GM19452 (cell line): ENCODE results near the gene CLIC4.
"Not testable (repeated sequence)": the region's sequence is repeated elsewhere in the genome, so short reads cannot be mapped to it uniquely, and the experiment has no call there.

Source experiments
- ATAC-seq: cut with Tn5 transposase; IDR thresholded peaks from one replicate; pipeline ENCODE4 v1.9.1; 2021; ENCODE audit not compliant: unreplicated experiment

Gene CLIC4

DNA sequence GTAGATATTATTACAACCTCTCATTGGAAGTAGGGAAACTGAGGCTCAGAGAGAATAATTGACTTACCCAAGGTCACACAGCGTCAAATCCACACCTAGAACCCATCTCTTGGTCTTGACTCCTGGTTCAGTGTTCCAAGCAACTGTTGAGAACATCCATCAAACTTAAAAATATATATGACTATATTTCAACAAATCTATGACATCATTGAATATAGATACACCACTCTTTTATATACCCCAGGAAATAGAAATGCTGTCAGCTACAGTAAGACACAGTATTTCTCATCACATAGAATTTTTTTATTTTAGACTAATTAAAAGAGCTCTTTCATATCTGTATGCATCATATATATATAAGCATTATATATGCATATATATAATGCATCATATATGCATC is 127.9 kb downstream of the CLIC4 start:
- no peak for ATAC-seq

DNA sequence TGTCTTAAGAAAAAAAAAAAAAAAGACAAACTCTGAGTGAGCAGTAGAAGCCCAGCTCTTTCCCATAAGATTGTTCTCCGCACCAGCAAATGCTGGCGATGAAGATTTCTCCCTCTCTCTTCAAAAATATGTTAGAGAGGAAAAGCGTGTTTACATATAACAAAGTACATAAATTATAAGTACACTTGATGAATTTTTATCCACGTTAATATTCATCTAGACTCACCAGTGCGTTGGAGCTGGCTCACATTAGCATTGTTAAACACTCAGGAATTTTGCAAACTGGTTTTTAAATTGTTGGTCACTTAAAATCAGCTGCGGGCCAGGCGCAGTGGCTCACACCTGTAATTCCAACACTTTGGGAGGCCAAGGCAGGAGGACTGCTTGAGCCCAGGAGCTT is 128.8 kb downstream of the CLIC4 start:
- no peak for ATAC-seq

DNA sequence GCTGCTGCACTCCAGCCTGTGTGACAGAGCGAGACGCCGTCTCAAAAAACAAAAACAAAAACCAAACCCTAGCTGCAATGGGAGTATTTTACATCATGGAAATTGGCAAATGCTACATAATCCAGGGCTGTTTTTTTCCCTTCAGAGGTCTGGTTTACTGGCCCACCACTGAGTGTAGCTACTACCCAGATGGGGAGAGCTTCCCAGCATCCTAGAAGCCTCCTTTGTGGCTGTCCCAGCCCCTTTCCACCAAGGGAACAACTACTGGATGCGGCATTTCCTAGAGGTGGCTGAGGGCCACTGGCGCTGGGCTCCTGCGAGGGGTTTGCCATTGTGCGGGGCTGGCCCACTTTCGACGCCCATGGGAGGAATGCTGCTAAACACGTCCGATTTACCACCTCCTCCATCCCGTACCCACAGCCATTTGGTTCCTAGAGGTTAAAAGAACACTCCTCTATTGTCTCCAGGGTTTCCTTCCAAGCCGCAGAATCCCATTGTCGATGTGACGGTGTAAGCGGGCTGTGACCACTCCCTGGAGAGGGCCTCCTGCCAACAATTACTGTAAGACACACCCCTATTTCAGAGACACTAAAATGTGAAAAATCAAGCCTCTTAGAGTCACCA is 129.5 kb downstream of the CLIC4 start:
- ATAC-seq, result no peak

DNA sequence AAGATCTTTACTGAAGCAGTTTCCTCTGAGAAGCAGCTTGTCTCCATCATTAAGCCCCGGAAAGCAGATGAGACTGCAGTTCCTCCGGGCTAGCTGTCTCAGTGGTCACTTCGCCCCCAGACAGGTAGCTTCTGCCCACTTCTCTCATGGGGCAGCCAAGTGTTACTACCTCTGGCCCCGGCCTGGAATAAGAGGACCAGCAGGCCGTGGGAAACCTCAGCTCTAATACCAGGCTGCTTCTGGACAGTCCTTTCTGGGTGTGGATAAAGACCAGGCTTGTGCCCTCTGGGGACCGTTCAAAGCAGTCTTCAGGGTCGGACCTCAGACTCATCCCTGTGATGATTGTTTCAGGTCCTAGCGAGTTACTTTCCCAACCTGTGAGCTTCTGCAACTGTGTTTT is 130.0 kb downstream of the CLIC4 start:
- ATAC-seq, result no peak

DNA sequence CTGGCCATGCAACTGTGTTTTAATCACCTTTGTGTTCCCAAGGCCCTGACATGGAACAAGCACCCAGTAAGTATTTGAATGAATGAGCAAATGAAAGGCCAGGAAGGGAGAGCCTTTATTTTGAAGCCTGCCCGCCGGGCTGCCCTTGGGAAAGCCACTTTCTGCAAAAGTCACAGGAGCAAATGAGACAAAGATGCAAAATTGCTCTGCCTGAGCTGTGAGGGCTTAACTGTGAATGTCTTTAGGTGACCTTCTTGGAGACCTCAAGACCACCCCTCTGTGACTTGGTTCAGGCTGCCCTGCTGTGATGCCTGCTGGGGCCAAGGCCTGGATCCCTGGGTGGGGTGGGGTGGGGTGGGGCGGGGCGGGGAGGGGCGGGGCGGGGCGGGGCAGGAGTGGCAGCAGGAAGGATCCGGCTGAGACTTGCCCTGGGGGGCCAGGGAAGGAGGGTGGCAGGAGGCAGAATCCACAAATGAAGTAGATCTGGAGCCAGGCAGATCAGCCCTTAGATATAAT is 130.8 kb downstream of the CLIC4 start:
- no peak for ATAC-seq

DNA sequence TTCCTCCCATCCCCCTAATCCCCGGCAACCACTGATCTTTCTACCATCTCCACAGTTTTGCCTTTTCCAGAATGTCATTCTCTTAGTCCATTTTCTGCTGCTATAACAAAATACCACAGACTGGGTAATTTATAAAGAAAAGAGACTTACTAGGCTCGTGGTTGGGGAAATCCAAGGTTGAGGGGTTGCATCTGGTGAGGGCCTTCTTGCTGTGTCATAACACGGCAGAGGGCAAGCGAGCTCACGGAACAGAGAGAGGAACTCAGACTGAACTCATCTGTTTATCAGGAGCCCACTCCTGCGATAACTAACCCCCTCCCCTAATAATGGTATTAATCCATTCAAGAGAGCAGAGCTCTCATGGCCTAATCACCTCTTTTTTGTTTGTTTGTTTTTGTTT is 132.8 kb downstream of the CLIC4 start:
- ATAC-seq, result no peak

DNA sequence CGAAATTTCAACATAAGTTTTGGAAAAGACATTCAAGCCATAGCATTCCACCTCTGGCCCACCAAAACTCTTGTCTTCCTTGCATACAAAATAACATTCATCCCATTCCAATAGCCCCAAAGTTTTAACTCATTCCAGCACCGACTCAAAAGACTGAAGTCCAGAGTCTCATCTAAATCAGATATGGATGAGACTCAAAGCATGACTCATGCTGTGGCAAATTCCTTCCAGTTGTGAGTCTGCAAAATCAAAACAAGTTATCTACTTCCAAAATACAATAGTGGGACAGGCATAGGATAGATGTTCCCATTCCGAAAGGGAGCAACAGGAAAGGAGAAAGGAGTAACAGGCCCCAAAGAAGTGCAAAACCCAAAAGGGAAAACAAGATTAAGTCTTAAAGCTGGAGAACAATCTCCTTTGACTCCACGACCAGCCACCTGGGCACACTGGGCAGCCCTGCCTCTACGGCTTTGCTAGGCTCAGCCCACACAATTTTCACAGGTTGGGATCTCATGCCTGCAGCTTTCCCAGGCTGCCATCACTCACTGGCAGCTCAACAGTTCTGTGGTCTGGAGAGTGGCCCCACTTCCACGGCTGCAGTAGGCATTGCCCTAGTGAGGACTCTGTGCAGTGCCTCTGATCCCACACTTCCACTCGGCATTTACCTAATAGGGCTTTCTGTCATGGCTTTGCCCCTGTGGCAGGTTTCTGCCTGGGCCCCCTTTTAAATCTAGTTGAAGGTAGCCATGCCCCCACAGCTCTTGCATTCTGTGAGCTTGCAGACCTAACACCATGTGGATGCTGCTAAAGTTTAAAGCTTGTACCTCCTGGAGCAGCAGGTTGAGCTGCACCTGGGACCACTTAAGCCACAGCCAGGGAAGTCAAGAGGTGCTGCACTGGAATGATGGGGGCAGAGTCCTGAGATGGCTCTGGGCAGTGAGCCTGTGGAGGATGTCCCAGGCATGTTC is 133.8 kb downstream of the CLIC4 start:
- ATAC-seq, result no peak

DNA sequence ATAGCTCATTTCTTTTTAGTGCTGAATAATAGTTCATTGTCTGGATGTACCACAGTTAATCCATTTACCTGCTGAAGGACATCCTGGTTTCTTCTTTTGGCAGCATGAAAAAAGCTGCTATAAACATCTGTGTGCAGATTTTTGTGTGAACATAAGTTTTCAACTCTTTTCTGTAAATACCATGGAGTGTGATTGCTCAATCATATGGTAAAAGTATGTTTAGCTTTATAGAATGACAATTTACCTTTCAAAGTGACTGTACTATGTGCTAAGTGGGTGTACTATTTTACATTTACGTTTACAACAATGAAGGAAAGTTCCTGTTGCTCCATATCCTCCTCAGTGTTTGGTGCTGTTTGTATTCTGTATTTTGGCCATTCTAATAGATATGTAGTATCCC is 135.8 kb downstream of the CLIC4 start:
- ATAC-seq, result no peak

DNA sequence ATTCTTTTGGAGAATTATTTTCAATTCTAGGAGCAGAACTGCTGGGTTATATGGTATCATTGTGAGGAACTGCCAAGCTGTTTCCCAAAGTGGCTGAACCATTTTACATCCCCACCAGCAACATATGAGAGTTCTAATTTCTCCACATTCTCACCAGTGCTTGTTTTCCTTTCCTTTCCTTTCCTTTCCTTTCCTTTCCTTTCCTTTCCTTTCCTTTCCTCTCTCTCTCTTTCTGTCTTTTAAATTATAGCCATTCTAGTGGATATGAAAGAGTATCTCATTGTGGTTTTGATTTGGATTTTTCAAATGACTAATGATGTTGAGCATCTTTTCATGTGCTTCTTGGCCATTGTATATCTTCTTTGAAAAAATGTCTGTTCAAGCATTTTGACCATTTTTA is 139.5 kb downstream of the CLIC4 start:
- ATAC-seq, result no peak

DNA sequence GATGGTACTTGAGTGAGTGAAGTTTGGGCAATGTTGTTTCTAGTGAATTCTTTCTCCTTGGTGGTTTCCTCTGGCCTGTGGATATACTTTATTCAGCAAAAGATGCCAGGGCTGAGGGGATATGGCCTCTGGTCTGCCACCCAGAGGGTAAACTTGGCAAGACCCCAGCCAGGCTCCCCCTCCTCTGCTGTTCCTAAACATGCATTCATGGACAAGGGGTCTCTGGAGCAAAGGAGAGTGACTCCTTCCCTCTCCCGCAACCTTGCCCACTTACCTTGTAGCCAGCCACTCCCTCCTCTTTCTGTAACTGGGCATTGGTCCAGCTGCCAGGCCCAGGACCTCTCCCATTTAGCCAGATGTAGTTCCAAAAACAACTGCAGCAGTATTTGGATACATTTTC is 141.0 kb downstream of the CLIC4 start:
- ATAC-seq, result no peak

DNA sequence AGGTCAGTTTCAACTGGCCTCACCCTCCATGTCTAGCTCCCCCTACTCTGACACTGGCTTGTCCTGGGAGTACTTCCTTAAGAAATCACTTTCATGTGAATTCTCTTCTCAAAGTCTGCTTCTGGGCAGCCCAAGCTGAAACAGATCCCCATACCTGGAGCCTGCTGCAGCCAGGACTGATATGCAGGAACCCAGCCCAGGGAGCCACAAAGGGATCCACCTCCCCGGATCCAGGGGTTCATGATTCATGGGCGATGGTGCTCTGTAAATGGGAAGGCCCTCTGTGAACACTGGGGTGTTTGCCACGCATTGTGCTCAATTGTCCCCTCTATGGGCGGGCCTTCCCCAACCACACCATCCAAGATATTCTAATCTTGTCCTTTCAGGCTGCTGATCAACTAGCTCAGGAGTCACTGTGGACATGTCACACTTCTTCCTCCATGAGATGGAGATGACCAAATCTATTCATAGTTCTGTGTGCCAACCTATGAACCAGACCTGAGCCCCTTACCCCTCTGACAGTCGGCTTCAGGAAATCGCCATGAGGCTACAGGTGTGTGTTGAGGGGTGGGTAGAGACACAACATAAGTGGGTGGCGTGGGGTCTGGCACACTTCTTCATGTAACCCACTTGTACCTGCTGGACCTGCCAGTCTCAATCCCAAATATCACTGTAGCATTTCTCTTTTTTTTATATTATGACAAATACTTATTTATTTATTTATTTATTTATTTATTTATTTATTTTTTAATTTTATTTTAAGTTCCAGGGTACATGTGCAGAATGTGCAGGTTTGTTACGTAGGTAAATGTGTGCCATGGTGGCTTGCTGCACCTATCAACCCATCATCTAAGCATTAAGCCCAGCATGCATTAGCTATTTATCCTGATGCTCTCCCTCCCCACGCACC is 143.1 kb downstream of the CLIC4 start:
- ATAC-seq, result no peak

DNA sequence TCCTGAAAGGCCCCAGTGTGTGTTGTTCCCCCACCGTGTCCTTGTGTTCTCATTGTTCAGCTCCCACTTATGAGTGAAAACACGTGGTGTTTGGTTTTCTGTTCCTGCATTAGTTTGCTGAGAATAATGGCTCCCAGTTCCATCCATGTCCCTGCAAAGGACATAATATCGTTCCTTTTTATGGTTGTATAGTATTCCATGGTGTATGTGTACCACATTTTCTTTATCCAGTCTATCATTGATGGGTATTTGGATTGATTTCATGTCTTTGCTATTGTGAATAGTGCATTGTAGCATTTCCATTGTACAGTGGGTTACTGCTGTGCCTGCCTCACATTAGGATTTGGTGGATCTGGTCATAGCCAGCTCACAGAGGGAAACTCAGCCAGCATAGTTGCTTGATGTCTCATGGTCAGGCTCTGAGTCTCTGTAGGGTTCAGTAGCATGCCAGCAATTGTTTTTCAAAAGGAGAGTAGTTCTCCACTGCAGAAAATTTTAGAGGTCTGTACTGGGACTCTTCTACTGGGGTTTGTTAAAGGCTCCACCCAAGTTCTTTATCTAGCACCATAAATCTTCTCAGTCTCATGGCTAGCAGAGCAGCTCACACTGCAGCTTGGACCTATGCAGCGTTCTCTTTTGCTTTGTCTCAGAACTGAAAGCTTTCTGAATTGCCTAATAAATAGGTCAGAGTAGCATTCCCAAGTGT is 143.9 kb downstream of the CLIC4 start:
- no peak for ATAC-seq

DNA sequence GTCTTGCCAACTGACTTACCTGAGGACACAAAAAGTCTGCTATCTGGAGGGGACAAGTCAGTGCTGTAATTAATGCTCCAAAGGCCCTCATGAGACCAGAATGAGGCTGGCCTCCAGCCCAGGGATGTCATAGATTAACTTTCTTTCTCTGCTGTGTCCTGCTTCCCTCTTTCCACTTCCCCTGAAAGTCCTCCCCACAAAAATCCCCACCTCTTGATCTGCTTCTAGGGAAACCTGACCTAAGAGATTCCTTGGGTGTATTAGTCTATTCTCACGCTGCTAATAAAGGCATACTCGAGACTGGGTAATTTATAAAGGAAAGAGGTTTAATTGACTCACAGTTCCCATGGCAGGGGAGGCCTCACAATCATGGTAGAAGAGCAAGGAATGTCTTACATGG is 145.6 kb downstream of the CLIC4 start:
- ATAC-seq, result no peak

DNA sequence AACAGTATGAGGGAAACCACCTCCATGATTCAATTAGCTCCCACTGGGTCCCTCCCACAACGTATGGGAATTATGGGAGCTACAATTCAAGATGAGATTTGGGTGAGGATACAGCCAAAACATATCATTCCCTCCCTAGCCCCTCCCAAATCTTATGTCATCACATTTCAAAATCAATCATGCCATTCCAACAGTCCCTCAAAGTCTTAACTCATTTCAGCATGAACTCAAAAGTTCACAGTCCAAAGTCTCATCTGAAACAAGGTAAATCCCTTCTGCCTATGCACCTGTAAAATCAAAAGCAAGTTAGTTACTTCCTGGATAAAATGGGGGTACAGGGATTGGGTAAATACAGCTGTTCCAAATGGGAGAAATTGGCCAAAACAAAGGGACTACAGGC is 146.1 kb downstream of the CLIC4 start:
- not testable (repeated sequence) for ATAC-seq

DNA sequence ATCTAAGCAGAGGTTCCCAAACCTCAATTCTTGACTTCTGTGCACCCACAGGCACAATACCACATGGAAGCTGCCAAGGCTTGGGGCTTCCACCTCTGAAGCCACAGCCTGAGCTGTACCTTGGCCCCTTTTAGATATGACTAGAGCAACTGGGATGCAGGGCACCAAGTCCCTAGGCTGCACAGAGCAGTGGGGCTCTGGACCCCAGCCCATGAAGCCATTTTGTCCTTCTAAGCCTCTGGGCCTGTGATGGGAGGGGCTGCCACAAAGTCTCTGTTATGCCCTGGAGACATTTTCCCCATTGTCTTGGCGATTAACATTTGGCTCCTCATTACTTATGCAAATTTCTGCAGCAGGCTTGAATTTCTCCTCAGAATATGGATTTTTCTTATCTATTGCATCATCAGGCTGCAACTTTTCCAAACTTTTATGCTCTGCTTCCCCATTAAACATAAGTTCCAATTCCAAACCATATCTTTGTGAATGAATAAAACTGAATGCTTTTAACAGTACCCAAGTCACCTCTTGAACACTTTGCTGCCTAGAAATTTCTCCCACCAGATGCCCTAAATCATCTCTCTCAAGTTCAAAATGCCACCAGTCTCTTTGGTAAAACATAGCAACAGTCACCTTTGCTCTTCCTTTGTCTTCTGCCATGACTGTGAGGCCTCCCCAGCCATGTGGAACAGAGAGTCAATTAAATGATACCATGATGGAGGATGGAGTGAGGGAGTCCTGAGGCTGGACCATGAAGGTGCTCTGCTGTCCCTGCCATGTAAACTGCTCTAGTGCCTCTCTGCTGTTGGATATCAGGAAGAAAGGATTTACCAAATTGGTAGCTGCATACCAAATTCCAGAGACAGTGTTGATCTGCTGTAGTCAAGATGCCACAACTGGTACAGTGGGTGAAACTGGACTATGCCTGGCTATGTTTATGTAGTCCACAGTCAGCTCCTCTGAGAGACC is 147.2 kb downstream of the CLIC4 start:
- ATAC-seq, result no peak

DNA sequence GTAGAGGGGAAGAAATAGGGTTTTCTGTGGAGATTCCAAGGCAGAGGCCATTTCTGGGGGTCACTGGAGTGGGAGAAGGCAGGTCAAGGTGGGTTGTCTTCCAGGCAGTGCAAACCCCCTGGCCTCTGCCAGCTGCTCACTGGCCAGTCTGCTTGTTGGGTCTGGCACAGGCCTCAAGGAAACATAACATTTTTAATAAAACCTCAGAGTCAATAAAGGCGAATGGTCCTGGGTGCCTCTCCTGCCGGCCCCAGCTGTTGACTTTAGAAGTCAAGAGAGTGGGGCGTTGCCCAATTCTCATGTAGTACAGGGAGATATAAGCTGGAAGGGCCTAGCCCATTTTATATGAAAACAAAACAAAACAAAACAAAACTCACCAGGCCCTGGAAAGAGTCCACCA is 148.2 kb downstream of the CLIC4 start:
- no peak for ATAC-seq
